PFSK-1 (cell line): ENCODE data around the gene DPM2.

Experiments
- FOXP2 ChIP-seq: optimal IDR thresholded peaks from 2 replicates; pipeline ENCODE3; 2011; ENCODE audit warnings: borderline replicate concordance, control low read depth, inconsistent platforms; ENCODE audit not compliant: insufficient read depth; ENCODE audit errors: extremely low read length, extremely low read depth
- POLR2AphosphoS5 ChIP-seq: IDR thresholded peaks from 2 replicates; pipeline ENCODE4 v1.6.1; 2012; ENCODE audit warnings: low read depth, mild to moderate bottlenecking, control low read depth, low read length, moderate library complexity
- SIN3A ChIP-seq: IDR thresholded peaks from 2 replicates; pipeline ENCODE4 v1.6.1; 2012; ENCODE audit warnings: mild to moderate bottlenecking, low read length, moderate library complexity, borderline replicate concordance; ENCODE audit not compliant: insufficient read depth
- TAF1 ChIP-seq: IDR thresholded peaks from 2 replicates; pipeline ENCODE4 v1.6.1; 2012; ENCODE audit warnings: low read length, control low read depth, borderline replicate concordance; ENCODE audit not compliant: insufficient read depth
- TF ChIP-seq, protein P1 (sequence below), 2 experiments: IDR thresholded peaks; 2 replicates each; pipeline versions ENCODE4 v1.6.1 to v1.8.0; 2011 to 2012; ENCODE audit warnings: low read depth in 2 of 2, low read length in 2 of 2, control low read depth in 1 of 2, inconsistent platforms in 1 of 2, mild to moderate bottlenecking in 1 of 2, moderate library complexity in 1 of 2; ENCODE audit not compliant: insufficient read depth in 1 of 2

Gene DPM2

DNA sequence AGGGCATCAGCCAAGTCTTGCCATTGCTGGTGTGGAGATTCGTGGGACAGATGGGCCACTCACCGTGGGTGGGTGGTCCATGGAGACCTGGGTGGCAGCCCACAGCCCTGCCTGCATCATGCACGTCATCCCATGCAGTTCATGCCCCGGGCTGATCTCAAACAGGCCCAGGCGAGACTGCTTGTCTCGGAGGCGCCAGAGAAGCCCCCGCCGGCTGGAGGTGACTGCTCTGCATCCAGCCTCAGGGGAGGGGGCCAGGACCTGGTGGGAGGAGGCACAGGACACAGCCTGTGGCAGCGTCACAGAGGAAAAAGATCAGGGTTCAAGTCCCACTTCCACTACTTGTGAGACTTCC is 8.1 kb downstream of the DPM2 start:
- TF ChIP-seq TAF1: no peak
- TF ChIP-seq FOXP2: no peak
- TF ChIP-seq POLR2AphosphoS5: no peak
- TF ChIP-seq SIN3A: no peak
- TF ChIP-seq, protein P1, sequence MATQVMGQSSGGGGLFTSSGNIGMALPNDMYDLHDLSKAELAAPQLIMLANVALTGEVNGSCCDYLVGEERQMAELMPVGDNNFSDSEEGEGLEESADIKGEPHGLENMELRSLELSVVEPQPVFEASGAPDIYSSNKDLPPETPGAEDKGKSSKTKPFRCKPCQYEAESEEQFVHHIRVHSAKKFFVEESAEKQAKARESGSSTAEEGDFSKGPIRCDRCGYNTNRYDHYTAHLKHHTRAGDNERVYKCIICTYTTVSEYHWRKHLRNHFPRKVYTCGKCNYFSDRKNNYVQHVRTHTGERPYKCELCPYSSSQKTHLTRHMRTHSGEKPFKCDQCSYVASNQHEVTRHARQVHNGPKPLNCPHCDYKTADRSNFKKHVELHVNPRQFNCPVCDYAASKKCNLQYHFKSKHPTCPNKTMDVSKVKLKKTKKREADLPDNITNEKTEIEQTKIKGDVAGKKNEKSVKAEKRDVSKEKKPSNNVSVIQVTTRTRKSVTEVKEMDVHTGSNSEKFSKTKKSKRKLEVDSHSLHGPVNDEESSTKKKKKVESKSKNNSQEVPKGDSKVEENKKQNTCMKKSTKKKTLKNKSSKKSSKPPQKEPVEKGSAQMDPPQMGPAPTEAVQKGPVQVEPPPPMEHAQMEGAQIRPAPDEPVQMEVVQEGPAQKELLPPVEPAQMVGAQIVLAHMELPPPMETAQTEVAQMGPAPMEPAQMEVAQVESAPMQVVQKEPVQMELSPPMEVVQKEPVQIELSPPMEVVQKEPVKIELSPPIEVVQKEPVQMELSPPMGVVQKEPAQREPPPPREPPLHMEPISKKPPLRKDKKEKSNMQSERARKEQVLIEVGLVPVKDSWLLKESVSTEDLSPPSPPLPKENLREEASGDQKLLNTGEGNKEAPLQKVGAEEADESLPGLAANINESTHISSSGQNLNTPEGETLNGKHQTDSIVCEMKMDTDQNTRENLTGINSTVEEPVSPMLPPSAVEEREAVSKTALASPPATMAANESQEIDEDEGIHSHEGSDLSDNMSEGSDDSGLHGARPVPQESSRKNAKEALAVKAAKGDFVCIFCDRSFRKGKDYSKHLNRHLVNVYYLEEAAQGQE (IDR thresholded peaks at IDR 0.05; ENCODE audit: insufficient read depth in 1 of 2, low read depth in 2 of 2, low read length in 2 of 2): no peak

- TF ChIP-seq FOXP2: no peak
- TF ChIP-seq, protein P1 (IDR thresholded peaks at IDR 0.05; ENCODE audit: insufficient read depth in 1 of 2, low read depth in 2 of 2, low read length in 2 of 2): no peak
- TF ChIP-seq POLR2AphosphoS5: no peak
- TF ChIP-seq SIN3A: no peak
- no peak for TF ChIP-seq TAF1
Observed at GRCh38 chr9:127928676-127929624, 8.7 kb downstream of the DPM2 start.

- no peak for TF ChIP-seq SIN3A
- TF ChIP-seq, protein P1 (IDR thresholded peaks at IDR 0.05; ENCODE audit: insufficient read depth in 1 of 2, low read depth in 2 of 2, low read length in 2 of 2): no peak
- no peak for TF ChIP-seq POLR2AphosphoS5
- TF ChIP-seq TAF1: no peak
Observed at GRCh38 chr9:127927988-127928675, 9.5 kb downstream of the DPM2 start.

DNA sequence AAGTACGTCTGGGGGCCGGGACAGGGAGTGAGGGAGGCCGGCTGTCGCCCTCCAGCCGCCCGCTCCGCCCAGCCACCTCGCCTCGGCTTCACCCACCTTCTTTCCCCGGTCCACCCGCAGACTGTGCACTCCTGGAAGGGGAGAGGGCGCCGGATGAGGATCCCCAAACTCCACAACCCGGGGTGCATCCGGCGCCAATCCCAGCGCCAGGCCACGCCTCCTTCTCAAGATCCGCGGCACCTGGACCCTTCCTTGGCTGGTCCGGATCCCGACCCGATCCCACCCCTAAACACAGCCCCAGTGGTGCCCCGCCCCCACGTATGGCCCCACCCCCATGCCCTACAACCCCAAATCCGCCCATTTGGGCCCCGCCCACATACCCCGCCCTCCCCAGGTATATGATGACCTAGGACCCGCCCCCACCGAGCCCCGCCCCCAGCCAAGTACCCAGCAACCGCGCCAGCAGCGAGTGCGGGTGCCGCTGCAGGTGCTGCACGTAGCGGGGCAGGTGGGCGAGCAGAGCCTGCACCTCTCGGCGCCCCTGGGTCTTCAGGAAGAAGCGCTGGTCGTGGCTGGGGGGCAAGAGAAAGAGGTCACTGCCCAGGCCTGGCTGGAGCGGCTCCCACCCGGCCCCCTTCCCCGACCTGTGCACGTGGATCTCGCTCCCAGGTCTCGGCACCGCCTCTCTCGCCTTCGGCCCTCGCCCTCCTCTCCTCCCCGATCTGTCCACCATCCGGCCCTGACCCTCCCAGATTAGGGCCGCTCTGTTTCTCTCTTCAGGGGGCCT is 10.3 kb downstream of the DPM2 start:
- TF ChIP-seq FOXP2: no peak
- no peak for TF ChIP-seq TAF1
- TF ChIP-seq SIN3A: no peak
- TF ChIP-seq POLR2AphosphoS5: no peak
- TF ChIP-seq, protein P1 (IDR thresholded peaks at IDR 0.05; ENCODE audit: insufficient read depth in 1 of 2, low read depth in 2 of 2, low read length in 2 of 2): no peak

- TF ChIP-seq POLR2AphosphoS5: no peak
- TF ChIP-seq, protein P1 (IDR thresholded peaks at IDR 0.05; ENCODE audit: insufficient read depth in 1 of 2, low read depth in 2 of 2, low read length in 2 of 2): no peak
- no peak for TF ChIP-seq TAF1
- no peak for TF ChIP-seq SIN3A
Observed at GRCh38 chr9:127926906-127927200, 10.8 kb downstream of the DPM2 start.
